ENCODE results near the gene ZNF593.

The ZNF593 gene

DNA sequence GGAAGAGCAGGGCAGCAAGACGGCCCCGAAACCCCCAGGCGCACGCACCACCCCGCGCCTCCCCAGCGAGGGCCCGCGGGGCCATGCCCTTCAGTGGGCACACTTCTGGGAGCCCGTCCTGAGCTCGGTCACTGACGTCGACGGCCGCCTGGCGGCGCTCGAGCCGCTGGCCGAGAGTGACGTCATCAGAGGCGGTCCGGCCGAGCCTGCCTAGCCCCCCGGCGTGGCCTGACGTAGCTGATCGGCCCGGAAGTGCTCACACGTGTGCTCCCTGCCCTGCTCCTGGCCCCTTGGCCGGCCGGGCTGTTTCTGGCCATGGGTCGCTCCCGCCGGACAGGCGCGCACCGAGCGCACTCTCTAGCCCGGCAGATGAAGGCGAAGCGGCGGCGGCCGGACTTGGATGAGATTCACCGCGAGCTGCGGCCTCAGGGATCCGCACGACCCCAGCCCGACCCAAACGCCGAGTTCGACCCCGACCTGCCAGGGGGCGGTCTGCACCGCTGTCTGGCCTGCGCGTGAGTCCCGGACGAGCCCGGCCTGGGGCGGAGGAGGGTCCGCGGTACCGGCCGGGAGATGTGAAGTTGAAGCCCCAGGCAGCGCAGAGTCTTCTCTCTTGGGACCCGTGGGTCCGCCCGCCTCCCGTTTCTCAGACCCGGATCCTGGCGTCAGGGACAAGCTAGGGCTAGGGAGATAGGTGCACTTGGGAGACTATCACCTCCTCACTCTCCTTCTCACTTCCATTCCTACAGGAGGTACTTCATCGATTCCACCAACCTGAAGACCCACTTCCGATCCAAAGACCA is at the start of gene ZNF593:
Gene ZNF593 (plus strand): TSS at position 240 of the 803 bp plus-strand sequence. CDS start 76 bp downstream, at position 316.
- peak; percentile 96 for DNase-seq

DNA sequence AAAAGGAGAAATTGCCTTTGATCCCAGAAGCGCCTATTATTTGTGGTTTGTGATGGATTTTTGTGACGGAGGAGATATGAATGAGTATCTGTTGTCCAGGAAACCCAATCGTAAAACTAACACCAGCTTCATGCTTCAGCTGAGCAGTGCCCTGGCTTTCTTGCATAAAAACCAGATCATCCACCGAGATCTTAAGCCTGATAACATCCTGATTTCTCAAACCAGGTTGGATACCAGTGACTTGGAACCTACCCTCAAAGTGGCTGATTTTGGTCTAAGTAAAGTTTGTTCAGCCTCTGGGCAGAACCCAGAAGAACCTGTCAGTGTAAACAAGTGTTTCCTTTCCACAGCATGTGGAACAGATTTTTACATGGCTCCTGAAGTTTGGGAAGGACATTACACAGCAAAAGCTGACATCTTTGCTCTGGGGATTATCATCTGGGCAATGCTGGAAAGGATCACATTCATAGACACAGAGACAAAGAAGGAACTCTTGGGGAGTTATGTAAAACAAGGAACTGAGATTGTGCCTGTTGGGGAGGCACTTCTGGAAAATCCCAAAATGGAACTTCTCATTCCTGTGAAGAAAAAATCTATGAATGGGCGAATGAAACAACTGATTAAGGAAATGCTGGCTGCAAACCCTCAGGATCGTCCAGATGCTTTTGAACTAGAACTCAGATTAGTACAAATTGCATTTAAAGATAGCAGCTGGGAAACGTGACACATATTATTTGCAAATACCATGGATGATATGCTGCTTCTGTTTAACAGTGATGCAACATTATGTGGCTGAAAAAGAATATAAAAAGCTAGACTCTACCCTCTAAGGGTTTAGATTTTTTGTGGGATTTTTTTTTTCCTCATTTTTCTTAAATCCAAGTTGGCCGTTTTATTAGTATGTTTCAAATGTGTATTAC is 47.6 kb upstream of the ZNF593 start:
- DNase-seq, result peak; percentile 49

DNA sequence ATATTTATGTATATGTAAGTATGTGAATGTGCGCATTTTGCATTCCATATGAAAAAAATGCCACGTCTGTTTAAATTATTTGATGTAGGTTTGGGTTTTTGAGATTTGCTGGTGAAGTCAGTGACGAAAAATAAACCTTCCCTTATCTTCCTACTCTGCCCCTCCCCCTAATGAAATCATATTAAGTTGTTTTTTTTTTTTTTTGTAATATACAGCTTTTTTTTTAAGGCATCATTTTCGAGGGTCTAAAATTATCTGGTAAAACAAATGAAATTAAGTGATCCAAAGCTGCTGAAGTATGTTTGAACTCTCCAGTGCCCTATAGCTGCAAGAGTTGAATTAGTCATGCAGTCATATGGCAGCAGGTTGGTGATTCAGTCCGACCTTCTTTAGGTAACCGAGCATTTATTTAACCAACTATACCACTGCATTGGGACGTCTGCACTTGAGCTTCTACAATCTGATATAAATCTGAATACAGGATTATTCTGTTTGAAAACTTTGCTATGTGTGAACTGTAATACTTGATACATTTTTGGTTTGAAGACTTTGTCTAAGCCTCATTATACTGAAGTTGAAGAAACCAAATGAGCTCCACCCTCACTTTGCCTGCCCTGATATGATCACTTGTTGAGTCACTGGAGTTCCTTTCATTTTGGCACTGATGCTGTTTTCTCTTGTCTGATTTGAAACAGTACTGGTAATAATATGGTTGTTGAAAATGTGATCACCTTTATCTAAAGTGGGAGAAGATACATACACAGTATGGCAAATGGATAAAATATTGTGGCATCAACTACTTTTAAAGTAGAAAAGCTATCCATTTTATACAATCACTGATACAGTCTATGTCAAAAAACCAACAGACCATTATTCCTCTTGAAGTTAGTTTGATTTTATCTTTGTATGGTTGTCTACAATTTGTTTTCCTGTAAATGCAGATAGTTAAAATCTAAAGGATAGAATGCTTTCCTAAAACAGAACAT is 46.4 kb upstream of the ZNF593 start:
- DNase-seq, result no peak

DNA sequence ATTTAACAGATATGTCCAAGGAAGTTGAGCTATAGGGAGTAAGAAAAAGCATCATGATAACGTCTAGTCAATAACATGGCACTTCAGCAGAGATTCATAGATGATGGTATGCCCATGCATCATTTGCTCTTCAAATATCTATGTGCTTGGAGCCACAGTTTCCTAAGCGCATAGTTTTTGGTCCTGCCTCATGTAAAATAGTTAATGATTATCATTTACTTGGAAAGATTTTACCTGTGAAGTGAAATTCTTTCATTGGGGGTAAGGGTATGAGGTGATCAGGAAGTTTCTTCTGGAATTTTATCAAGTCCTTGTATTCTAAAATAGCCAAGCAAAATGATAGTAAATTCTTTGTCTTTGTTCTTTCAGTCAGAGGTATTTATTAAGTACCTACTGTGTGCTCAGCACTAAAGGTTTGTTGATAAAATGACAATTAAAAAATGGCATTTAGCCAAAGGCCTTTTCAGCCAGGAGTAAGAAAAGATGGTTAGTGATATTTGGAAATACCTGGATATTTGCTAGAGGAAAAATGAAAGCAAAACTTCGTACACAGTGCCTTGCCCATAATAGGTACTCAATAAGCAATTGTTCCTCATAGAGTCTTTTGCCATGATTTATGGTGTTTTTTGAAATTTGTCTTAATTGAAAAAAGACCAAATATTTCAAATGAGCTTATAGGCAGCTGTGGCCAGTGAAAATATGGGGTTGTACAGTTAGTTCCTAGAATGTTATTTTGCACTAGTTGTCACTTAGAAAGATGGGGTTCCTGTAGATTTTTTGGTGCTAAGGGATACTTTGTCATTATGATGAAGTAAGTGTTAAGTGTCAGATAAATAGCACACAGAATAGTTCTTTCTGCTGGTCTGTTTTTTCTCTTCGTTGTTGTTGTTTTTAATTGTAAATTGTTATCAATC is 45.0 kb upstream of the ZNF593 start:
- no peak for DNase-seq

DNA sequence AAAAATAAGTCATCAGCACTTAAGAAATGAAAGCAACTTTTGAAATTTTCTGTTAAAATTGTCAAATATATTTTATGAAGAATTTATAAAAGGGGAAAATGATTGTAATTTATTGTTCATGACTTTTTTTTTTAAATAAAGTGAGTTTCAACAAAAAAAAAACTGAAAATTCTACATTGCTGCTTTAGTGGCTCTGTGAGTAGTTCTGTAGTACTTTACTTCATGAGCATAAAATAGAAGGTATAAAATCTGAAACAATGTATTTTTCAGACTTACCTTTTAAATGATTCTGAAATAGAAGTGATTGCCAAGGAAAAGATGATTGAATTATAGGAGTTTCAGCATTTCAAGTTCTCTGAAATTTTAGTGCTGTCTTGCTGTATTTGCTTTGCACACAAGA is 44.3 kb upstream of the ZNF593 start:
- DNase-seq, result no peak

DNA sequence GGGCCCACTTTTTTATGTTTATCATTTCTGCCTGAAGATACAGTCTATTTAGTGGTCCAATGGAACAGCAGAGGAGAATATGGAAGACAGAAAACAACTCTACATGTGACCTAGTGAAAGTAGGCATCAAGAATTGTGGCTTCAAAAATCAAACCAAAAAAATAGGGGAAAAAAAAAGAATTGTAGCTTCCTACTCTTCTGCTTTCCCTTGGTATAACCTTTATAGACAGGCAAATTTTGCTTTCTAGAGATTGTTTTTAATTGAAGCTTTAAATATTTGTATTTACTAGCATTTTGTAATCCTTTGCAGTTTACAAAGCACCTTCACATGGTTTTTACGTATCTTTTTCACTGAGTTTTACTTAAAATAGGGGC is 43.8 kb upstream of the ZNF593 start:
- no peak for DNase-seq

DNA sequence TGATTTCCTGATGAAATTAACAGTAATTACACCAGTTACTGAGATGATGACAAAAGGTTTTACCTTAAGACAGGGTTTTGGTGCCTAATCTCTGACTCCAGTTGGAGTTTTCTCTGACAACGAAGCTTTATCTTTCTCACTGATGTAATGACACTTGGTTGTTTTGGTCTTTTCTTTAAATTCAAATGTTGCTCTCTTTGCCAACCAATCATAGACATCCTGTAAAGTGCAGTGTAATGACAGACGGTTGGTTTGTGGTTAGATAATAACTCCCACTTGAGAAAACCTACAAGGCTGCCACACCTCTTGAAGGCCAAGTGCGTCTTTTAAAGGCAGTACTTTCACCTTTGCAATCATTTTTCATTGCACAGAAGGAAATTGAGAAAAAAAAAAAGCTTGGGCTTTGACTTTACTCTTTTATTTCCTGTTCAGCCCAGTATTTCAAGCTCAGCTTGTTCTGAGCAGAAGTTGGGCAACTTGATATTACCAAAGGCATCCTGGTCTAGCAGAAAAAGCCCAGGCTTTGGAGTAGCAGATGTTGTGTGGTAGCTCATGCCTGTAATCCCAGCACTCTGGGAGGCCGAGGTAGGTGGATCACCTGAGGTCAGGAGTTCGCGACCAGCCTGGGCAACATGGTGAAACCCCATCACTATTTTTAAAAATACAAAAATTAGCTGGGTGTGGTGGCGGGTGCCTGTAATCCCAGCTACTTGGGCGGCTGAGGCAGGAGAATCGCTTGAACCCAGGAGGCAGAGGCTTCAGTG is 43.2 kb upstream of the ZNF593 start:
- peak; percentile 40 for DNase-seq

DNA sequence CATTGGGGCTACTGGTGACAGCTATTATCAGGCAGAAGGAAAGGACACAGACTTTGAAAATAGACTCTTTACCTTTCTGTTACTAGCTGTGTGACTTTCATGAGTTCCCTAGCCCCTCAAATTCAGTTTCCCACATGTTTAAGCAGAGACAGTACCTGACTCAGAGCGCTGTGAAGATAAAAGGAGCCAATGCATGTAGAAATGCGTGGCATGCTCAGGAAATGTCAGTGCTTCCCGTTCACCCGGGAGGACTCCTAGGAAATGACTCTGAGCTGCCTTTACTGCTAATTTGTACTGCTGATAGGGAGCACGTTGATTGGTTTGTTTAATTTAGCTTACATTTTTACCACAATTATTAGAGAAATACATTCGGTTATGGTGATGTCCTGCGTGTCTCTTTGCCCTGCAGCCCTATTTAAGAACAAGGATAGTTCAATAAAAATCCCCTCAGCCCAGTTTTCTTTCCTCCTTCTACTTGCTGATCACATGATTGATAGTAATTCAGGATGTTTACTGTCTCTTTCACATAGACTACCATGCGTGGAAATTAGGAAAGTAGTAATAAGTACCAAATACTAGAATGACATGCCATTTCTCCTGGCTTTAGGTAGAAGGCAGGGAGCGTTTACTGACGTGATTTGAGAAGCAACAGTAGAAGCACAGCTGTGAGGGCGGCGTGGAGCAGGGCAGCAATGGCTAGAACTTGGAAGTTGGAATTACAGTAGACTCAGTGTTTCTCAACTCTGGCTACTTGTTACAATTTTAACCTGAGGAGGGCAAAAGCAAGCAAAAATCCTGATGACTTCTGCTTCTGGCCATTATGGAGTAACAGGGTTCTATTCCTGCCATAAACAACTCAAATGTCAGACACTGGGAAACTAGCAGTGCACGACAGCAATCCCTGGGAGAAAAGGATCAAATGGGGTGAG is 42.2 kb upstream of the ZNF593 start:
- no peak for DNase-seq

DNA sequence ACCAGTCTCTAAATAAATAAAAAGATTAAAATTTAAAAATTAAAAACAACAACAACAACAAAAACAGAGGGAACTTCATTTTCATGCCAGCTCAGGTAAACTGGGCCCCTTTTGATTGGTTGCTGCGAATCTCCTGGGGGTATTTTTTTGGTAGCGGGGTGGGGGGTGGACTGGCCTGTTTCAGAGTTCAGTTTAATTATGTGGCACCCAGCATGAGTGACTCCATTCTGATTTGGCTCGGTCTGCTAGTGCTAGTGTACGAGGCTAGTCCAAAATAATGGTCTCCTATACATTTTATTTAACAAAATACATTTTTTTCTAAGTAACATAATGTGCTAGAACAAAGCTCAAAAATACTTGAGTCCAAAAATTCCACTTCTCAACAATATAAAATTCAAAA is 39.9 kb upstream of the ZNF593 start:
- no peak for DNase-seq

DNA sequence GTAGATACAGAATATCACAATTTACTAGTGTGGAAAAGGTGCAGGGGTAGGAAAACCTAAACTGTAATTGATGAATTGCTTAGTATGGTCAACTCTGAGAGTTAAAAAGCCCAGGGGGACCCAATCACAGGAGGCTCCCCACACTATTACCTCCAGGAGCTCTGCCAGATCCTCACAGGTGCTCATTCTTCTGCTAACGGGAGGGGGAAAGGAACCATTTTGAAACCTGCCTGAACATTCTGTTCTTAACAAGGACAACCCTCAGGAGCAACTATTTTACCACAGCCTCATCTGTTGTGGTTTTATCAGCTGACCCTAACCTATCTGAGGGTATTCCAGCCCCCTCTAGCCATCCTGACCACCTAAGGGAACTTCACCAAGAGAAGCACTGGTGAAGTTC is 39.0 kb upstream of the ZNF593 start:
- DNase-seq, result no peak

DNA sequence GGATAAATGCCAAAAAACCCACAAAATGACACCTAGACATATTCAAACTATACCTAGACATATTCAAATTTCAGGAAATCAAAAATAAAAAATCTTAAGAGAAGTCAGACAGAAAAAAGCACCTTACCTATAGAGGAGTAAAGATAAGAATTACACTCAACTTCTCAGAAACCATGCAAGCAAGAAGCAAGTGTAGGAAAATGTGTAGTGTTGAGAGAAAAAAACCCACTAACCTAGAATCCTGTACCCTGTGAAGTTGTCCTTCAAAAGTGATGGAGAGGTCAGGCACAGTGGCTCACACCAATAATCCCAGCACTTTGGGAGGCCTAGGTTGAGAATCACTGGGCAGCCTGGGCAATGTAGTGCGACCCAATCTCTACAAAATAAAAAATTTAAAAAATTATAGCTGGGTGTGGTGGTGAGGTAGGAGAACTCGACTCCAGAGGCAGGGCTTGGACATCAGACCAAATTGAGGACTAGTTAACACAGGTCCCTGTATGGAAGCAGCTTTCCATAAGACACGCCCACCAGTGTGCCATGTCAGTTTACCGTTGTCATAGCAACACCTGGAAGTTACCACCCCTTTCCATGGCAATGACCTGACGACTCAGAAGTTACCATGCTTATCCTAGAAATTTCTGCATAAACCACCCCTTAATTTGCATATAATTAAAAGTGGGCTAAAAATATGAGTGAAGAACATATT is 37.4 kb upstream of the ZNF593 start:
- peak; percentile 18 for DNase-seq

DNA sequence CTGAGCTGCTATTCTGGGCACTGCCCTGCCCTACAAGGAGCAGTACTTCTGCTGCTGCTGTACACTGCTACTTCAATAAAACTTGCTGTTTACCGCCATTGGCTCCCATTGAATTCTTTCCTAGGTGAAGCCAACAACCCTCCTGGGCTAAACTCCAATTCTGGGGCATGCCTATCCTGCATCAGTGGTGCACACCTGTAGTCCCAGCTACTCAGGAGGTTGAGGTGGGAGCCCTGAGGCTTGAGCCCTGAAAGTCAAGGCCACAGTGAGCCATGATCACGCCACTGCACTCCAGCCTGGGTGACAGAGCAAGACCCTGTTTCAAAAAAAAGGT is 36.9 kb upstream of the ZNF593 start:
- DNase-seq, result no peak

DNA sequence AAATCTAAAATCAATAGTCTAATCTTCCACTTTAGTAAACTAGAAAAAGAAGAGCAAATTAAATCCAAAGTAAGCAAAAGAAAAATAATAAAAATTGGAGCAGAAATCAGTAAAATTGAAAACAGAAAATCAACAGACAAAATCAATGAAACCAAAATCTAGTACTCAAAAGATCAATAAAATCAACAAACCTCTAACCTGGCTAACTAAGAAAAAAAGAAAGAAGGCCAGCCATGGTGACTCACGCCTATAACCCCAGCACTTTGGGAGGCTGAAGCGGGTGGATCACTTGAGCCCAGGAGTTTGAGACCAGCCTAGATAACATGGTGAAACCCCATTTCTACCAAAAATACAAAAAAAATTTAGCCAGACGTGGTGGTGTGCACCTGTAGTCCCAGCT is 35.2 kb upstream of the ZNF593 start:
- DNase-seq, result no peak

DNA sequence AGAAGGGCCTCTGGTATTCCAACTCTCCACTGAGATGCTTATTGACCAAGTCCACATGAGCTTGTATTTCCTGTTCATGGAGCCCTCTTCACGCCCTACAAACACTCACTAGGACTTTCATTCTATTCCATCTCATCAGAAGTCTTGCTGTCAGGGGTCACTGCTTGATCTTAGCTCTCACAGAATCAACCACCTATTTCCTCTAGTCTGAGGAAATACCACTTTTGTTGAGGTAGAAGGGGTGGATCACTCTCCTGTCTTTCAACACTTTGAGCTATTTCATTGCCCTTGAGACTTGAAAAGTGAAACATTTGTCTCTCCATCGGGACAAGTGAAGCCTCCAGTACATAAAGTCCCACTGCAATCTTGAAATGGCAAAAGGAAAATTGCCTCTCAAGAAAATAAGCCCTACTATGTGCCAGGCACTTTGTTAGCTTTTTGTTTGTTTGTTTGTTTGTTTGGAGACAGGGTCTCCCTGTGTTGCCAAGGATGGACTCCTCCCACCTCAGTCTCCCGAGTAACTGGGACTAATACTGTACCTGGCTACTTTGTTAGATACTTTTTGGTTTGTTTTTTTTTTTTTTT is 30.6 kb upstream of the ZNF593 start:
- DNase-seq, result no peak

DNA sequence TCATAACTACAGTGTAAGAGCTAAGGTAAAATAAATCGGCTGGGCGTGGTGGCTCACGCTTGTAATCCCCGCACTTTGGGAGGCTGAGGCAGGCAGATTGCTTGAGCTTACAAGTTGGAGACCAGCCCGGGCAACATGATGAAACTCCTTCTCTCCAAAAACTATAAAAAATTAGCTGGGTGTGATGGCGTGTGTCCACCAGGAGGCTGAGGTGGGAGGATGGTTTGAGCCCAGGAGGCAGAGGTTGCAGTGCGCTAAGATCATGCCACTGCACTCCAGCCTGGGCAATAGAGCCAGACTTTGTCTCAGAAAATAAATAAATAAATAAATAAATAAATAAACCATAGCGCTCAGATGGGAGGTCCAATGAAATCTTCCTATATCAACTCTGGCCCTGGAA is 27.5 kb upstream of the ZNF593 start:
- DNase-seq, result no peak

DNA sequence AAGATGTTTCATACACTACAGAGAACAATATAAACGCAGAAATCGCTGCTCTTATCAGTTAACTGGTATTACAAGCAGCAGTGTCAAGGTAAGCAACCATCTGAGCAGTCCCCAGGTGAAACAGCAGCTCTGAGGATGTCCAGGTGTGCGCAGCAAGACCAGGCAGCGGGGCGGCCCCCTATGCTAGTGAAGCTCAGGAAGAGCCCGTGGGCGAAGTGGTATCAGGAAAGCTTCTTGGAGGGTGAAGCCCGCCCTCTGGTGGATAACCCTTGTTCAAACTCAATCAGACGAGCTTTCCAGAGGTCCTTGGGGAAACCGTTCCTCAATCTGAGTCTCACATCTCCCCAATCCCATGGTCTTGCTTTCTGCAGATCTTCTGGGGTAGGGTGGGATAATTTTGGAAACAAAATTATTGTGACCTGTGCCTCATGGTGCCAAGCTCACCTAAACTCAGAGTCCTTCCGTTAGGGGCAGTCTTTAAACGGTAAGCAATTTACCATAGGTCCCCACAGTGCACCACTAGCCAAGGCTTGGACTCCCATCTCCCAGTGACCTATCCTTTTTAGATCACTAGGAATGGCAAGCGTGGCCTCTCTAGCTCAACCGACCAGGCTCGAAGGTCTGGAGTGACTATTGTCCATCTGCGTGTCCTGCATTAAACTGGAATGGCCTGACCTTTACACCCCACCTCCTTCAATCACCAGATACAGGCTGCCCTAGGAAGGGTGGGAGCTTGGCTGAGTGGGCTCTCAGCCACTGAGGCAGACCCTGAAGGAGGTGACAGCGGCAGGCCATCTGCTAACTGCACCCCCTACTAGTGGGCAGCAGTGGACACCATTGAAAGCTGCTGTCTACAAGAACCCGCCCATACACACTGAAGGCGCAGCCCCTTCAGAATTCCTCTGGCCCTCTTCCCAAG is 24.4 kb upstream of the ZNF593 start:
- DNase-seq, result peak; percentile 96

DNA sequence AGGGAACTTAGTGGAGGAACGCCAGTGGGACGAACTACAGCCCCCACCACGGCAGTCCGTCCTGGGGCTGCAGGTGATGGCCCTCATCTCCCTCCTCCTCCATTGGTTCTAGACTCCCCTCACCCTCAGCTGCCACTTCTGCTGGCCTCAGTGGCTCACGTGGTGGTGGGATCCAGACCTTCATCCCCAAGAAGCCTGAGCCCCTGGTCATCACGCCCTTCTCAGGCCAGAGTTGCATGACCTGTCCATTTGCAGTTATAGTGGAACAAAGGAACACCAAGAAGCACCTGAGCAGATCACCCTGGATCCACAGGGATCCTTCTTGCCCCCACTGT is 23.8 kb upstream of the ZNF593 start:
- DNase-seq, result no peak

DNA sequence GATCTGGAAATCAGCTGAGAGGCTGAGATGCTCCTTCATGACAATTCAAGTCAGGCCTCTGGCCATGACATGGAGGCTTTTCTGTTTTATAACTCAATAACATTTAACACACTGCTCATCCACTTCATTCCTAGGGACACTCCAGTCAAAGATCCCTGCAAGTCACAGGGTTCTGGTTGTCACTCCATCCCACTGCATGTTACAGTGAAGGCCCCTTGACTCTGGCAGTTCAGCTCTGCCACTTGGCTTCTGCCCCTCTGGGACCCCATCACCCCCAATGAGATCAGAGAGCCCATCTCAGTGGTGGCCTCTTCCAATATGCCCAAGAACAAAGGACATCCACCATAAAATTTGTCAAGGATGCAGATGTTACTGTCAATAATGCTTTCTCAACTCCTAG is 20.8 kb upstream of the ZNF593 start:
- no peak for DNase-seq

Measured in NCI-H82 (cell line).